CD4-positive, alpha-beta T cell treated with Interleukin-21 for 1 hour (primary cell): ENCODE data around the gene AGFG1.
"Not testable (repeated sequence)": the region's sequence is repeated elsewhere in the genome, so short reads cannot be mapped to it uniquely, and the experiment has no call there.

Experiments used
- DNase-seq: peaks from one replicate; pipeline ENCODE4 v3.0.0-alpha.2; 2020

Gene AGFG1

DNA sequence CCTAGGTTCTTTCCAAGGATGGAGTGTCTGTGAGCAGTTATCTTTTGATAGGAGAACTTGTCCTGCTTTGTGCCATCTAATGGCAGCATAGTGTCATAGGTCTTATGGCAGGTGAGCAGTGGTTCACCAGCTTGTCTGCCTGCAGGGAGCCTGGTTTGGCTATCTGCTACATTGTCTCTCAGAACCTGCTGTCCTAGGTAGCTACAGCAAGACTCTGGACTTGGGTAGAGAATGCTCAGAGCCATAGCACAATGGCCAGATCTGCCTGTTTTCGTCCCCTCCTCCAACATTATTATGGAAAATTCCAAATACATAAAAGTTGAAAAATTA, 28.3 kb downstream of the AGFG1 start:
- DNase-seq, result no peak

GRCh38 chr2:227503433-227504406, 31.8 kb downstream of the AGFG1 start:
- no peak for DNase-seq

DNA sequence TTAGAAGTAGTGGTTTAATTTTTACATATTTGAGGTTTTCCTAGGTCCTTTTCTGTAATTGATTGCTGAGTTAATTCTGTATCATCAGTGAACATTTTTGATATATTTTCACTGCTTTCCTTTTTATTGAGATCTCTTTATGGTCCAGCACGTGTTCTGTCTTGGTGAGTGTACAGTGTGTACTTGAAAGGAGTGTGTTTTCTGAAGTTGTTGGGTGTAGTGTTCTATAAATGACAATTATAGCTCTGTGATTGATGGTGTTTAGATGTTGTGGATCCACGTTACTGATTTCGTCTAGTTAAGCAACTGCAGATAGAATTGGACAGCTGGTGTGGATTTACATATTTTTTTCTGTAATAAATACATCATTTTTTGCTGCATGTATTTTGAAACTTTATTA, 32.7 kb downstream of the AGFG1 start:
- DNase-seq, result no peak

DNA sequence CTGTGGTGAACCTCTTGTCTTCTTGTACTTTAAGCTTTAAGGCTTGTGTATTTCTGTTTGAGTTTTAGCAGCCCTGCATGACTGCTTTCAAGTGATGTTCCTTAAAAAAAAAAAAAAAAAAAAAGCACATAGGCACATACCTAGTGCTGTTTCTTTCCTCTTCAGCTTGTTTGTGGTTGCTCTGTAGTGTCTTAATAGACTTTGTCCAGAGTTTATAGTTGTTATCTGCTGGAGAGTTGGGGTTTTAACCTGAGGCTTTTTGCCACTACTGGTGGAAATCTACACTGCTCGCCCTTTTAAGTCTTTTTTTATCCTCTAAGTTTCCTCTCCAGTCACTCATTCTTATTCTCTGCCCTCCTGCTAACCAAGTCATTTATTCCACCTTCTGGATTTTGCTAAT, 34.5 kb downstream of the AGFG1 start:
- no peak for DNase-seq

GRCh38 chr2:227507963-227508362, 36.0 kb downstream of the AGFG1 start:
- no peak for DNase-seq

GRCh38 chr2:227509076-227509475, 37.1 kb downstream of the AGFG1 start:
- no peak for DNase-seq

GRCh38 chr2:227509824-227510619, 38.1 kb downstream of the AGFG1 start:
- no peak for DNase-seq

DNA sequence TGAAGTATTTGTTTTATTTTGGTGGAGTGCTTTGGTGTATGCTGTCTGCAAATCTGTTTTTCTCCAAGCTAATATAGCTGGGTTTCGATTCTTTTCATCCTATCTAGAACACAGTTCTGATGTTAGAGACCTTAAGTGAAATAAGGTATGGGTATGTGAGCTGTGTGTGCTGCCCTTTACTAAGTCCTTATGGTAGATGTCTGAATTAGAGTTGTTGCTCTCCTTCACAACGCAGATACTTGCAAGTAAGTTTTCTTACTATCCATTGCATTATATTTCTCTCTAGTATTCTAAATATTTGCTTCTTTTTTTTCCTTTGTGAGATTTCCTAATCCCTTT, 38.6 kb downstream of the AGFG1 start:
- DNase-seq, result no peak

DNA sequence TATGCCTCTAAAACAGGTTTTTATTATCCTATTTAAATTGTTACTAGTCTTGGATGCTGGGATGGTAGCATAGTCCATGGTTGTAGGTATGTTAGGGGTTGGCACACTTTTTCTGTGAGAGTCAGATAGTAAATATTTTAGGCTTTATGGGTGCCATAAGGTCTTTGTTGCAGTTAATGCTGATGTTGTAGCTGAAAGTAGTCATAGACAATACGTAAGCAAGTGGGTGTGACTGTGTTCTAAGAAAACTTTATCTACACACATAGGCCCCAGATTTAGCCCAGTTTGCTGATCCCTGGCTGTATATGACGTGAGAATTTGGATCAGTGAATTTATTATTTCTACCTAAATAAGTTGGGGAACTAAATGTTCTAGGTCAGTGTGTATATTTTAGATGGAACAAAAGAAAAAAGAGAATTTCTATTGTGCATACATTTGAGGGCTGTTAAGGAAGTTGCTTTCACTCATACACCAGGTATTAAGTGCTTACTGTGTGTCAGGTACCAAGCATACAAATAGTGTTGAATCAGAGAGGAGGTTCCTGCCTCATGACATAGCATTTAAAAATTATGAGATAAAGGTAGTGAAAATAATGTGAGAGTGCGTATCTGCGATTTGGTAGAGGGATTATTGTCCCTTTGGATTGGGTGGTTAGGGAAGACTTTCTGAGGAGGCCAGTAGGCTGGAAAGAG, 39.4 kb downstream of the AGFG1 start:
- DNase-seq, result no peak

- no peak for DNase-seq
These were observed 40.0 kb downstream of the AGFG1 start for GRCh38 chr2:227511955-227512354.

DNA sequence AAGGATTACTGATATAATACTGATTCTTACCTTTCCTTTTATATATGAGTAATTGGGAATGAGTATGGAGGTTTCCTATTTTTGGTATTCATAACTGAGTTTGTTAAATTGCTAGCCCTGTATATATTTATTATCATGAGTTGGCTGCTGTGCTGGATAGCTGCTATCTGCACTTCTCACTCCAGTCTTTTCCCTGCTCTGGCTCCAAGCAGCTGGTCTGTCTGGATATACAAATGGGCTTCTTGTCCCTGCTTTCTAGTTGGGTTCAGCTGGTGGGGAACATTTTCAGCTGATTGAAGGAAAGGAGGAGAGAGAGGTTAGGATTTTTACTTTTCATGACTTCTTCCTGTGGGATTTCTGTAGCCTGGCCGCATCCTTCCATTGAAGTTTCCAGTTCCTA, 41.2 kb downstream of the AGFG1 start:
- no peak for DNase-seq

- no peak for DNase-seq
These were observed 43.8 kb downstream of the AGFG1 start for GRCh38 chr2:227515742-227516141.

- no peak for DNase-seq
These were observed 45.8 kb downstream of the AGFG1 start for GRCh38 chr2:227517724-227518123.

DNA sequence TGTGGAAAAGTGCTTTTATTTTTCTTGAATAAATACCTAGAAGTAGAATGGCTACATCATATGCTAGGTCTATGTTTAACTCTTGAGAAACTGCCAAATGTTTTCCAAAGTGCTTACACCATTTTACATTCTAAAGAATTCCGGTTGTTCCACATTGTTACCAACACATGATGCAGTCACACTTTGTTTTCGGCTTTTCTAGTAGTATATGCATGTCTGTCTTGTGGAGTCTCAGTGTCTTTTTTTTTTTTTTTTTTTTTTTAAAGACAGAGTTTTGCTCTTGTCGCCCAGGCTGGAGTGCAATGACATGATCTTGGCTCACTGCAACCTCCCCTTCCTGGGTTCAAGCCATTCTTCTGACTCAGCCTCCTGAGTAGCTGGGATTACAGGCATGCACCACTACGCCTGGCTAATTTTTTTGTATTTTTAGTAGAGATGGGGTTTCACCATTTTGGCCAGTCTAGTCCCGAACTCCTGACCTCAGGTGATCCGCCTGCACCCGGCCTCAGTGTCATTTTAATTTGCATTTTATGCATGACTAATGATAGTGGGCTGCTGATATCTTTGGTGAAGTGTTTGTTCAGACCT, 46.4 kb downstream of the AGFG1 start:
- not testable (repeated sequence) for DNase-seq

DNA sequence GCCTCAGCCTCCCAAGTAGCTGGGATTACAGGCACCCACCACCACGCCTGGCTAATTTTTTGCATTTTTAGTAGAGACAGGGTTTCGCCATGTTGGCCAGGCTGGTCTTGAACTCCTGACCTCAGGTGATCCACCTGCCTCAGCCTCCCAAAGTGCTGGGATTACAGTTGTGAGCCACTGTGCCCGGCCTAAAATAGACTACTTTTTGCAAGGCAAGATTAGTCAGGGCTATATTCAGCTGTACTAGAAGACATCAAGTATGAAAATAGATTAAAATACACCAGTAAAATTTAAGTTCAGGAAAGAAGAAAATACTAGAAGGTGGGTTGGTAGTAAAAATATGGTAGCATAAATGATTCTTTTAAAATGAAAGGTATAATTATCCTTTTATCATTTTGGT, 49.2 kb downstream of the AGFG1 start:
- not testable (repeated sequence) for DNase-seq

DNA sequence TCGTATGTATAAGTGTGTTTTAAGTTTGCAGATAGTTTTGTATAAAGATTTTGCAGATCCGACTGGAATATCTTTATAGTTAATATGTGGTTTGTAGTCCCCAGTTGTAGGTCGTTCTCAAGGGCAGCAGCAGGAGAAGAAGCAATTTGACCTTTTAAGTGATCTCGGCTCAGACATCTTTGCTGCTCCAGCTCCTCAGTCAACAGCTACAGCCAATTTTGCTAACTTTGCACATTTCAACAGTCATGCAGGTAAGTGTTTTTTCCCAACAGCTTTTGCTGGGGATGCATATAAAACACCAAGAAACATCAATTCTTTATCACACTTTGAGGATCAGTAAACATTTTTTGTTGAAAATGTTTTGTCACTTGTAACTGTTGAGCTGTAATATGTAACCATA, 52.7 kb downstream of the AGFG1 start:
- DNase-seq, result no peak

DNA sequence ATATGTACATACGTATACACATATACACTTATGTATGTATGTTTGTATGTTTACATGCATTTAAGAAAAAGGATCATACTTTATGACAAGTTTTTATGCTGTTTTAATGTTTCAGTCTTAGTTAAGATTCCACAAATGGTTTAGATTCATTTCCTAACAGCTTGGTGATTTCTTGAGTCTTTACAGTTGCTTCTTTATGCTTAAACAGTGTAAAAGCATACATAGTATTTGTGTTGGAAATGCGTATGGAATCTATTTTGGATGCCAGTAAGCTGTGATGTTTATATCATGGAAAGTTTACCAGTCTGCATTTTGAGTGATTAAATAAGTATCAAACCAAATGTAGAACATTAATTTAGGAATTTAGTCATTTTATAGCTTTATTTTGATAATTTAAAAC, 55.4 kb downstream of the AGFG1 start:
- DNase-seq, result no peak

- DNase-seq, result no peak
These were observed 56.8 kb downstream of the AGFG1 start for GRCh38 chr2:227528803-227529202.

GRCh38 chr2:227529871-227530270, 57.9 kb downstream of the AGFG1 start:
- no peak for DNase-seq

DNA sequence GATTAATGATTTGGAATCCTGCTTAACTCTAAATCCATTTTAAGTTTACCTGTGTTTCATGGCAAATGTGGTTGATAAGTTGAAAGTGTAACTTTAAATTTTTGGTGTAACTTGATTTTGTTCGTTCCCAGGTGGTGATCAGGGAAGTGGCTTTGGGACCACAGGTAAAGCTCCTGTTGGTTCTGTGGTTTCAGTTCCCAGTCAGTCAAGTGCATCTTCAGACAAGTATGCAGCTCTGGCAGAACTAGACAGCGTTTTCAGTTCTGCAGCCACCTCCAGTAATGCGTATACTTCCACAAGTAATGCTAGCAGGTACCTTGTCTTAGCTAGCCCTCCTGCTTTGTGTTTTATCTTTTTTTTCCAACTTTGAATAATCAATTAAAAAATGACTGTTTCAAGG, 62.8 kb downstream of the AGFG1 start:
- no peak for DNase-seq

- no peak for DNase-seq
These were observed 64.5 kb downstream of the AGFG1 start for GRCh38 chr2:227536445-227536844.

DNA sequence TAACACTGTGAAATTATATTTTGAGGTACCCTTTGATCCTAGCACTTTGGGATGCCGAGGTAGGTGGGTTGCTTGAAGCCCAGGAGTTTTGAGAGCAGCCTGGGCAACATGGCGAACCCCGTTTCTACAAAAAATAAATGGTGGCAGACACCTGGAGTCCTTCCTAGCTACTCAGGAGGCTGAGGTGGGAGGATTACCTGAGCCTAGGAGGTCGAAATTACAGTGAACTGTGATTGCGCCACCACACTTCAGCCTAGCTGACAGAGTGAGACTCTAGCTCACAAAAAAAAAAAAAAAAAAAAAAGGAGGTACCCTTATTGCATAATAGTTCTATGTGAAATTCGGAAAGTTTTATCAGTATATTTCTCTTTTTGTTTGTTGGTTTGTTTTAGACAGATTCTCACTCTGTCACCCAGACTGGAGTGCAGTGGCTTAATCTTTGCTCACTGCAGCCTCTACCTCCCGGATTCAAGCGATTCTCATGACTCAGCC, 67.6 kb downstream of the AGFG1 start:
- DNase-seq, result no peak

GRCh38 chr2:227540352-227540751, 68.4 kb downstream of the AGFG1 start:
- not testable (repeated sequence) for DNase-seq
